Right renal cortex interstitium (tissue), 3 donors: ENCODE data around the gene CABP7. TPM values are rescaled to one million over a fixed set of nuclear protein-coding genes. Genes with fewer than 3 reads are reported as not detected.
"Not testable (repeated sequence)": the region's sequence is repeated elsewhere in the genome, so short reads cannot be mapped to it uniquely, and the experiment has no call there.

Experiments
- DNase-seq, 3 donors: peaks; one replicate each; pipeline ENCODE4 v3.0.0-alpha.2; 2013; ENCODE audit warnings: low read depth in 3 of 3, low spot score in 2 of 3
- polyA plus RNA-seq, 3 donors: library from polyadenylated mRNA; unstranded; fragments of 120-200 nt; gene quantifications; one replicate each; pipeline ENCODE4 v1.2.1, GENCODE V29; 2013; ENCODE audit not compliant: insufficient read length in 3 of 3

CABP7 gene
- polyA plus RNA-seq, 3 donors: 0.04 to 0.12 (median 0.11) TPM

GRCh38 chr22:29744902-29745301 lies 25.1 kb downstream of the CABP7 start:
- DNase-seq: no peak

GRCh38 chr22:29747832-29748231 lies 28.0 kb downstream of the CABP7 start:
- no peak for DNase-seq

GRCh38 chr22:29748248-29748893 lies 28.6 kb downstream of the CABP7 start:
- DNase-seq: no peak

- DNase-seq: no peak
Observed at GRCh38 chr22:29750029-29750428, 30.2 kb downstream of the CABP7 start.

- no peak for DNase-seq
Observed at GRCh38 chr22:29750559-29751538, 31.0 kb downstream of the CABP7 start.

- no peak for DNase-seq
Observed at GRCh38 chr22:29751669-29752068, 31.9 kb downstream of the CABP7 start.

GRCh38 chr22:29753808-29754657 lies 34.2 kb downstream of the CABP7 start:
- no peak for DNase-seq

- DNase-seq: not testable (repeated sequence)
Observed at GRCh38 chr22:29754658-29755395, 35.0 kb downstream of the CABP7 start.

GRCh38 chr22:29755889-29756288 lies 36.1 kb downstream of the CABP7 start:
- DNase-seq: no peak

- no peak for DNase-seq
Observed at GRCh38 chr22:29756341-29756740, 36.5 kb downstream of the CABP7 start.

GRCh38 chr22:29757096-29757495 lies 37.3 kb downstream of the CABP7 start:
- DNase-seq: no peak

- no peak for DNase-seq
Observed at GRCh38 chr22:29758068-29758622, 38.3 kb downstream of the CABP7 start.

- no peak for DNase-seq
Observed at GRCh38 chr22:29758959-29759358, 39.2 kb downstream of the CABP7 start.

GRCh38 chr22:29762263-29762662 lies 42.5 kb downstream of the CABP7 start:
- DNase-seq: no peak

GRCh38 chr22:29765905-29766631 lies 46.3 kb downstream of the CABP7 start:
- DNase-seq: peak in 1 of 3 donors; percentile 17

GRCh38 chr22:29766632-29767170 lies 46.9 kb downstream of the CABP7 start, which contains the start of gene ZMAT5:
ZMAT5 (minus strand) TSS chr22:29767007; CDS start chr22:29748544, 18,463 bp downstream.
- peak; percentile 85 to 95 (median 94) for DNase-seq

GRCh38 chr22:29767171-29768051 lies 47.6 kb downstream of the CABP7 start, which contains the start of gene UQCR10:
UQCR10 (plus strand) TSS chr22:29767369; CDS start chr22:29767399, 30 bp downstream.
- peak; percentile 90 to 92 (median 91) for DNase-seq
